Measurements from ENCODE around the gene C4orf17. TPM values are rescaled to one million over a fixed set of nuclear protein-coding genes. Genes with fewer than 3 reads are reported as not detected.
"Not testable (repeated sequence)": the region's sequence is repeated elsewhere in the genome, so short reads cannot be mapped to it uniquely, and the experiment has no call there.

C4orf17 gene
- total RNA-seq (2014; rRNA removed; shearing (Covaris generic)), result not detected in 2 replicates

GRCh38 chr4:99510721-99511120, at the start of gene C4orf17:
C4orf17 (plus strand) TSS chr4:99511021; CDS start chr4:99513082, 2,061 bp downstream.
- DNase-seq (ENCODE audit: low read depth), result no peak

DNA sequence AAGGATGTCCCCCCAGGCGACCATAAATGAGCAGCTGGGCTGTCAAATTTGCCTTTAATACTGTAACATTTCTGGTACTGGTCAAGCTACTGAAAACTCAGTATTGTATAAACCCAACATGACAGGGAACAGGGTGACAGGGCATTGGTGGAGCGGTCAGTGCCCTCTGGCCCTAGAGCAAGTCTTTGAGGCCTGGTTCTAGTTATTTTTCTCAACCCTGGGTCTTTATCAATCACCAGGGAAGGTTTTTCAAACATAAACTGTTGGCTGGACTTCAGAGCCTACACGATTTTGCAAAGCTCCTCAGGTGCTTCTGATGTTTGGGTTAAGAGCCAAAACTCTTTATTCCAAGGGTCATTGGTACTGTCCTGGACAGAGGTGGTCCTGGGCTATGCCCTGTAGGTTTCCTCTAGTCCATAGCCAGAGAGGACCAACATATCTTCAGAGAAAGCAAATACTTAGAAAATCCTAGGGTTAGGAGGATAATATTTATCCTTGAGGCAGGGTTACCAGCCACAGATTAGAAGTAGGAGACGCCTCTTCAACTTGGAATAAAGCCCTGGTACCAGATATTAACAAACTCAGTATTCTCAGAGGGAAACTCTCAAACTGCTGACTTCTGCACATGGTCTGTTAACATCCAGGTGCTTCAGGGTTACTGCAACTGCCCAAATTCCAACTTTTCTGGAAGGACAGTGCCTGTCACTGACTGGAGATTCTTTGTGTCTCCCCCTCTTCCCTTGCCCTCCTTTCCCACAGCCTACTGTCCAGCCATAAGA, 49.0 kb upstream of the C4orf17 start:
- no peak for DNase-seq (ENCODE audit: low read depth)

DNA sequence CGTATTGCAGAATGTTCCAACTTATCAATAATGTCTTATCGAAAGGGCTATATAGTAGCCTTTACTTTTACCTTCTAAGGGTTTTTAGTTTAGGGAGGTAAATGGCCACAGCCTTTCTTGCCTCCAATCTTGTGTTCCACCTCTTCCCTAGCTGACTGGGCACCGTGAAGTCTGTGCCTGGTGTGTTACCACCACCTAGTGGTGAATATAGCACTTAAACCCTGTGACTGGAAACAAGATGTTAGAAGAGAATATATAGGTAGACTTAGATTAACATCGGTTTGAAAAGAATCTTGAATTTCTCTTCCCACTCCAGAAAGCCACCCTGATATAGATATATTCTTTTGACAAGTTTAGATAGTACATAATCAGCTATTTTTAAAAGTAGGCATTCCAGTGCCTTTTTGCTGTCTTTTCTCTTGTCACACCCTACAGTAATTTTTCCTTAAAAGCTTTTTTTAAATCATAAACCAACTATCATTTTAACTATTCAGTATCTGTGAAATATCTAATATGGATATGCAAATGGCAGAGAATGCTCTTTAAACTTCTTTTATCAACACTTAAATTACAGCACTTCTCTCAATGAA, 47.9 kb upstream of the C4orf17 start:
- peak; percentile 9 for DNase-seq (ENCODE audit: low read depth)

GRCh38 chr4:99463566-99463965, 47.3 kb upstream of the C4orf17 start:
- no peak for DNase-seq (ENCODE audit: low read depth)

- DNase-seq (ENCODE audit: low read depth), result no peak
Measured at GRCh38 chr4:99467887-99468286, 42.9 kb upstream of the C4orf17 start.

DNA sequence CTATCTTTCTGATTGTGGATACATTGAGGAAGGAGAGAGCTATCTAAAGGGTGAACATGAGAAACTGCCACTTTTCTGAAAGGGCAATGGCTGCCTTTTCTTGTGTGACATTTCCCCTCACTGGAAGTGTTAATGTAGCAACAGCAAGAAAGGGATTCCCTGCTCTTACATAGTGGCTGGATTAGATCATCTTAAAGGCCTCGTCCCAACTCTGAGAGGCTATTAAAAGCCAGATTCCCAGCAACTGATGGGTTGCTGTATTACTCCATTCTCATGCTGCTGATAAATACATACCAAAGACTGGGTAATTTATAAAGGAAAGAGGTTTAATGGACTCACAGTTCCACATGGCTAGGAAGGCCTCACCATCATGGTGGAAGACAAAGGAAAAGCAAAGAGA, 41.9 kb upstream of the C4orf17 start:
- no peak for DNase-seq (ENCODE audit: low read depth)

- no peak for DNase-seq (ENCODE audit: low read depth)
Measured at GRCh38 chr4:99471349-99471748, 39.5 kb upstream of the C4orf17 start.

GRCh38 chr4:99471896-99472295, 38.9 kb upstream of the C4orf17 start:
- no peak for DNase-seq (ENCODE audit: low read depth)

DNA sequence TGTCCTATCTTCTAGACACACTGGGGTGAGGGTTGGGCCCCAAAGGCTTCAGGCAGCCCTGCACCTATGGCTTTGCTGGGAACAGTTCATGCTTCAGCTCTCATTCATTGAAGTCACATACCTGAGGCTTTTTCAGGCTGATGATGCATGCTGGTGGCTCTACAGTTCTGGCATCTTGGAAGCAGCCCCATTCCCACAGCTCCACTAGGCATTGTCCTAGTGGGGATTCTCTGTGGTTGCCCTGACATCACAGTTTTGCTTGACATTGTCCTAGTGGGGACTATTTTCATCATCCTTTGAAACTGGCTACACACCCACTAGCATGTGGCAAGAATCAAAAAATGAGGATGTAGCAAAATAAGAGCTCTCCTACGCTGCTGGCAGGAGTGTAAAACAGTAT, 37.7 kb upstream of the C4orf17 start:
- no peak for DNase-seq (ENCODE audit: low read depth)

DNA sequence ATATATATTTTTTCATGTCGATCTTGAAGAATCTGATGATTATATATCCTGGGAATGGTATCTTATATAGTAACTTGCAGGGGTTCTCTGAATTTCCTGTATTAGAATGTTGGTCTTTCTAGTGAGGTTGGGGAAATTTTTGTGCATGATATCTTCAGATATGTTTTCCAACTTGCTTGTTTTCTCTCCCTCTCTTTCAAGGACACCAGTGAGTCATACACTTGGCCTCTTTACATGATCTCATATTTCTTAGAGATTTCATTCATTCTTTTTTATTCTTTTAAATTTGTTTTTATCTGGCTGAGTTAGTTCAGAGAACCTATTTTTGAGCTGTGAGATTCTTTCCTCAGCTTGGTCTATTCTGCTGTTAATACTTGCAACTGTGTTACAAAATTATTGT, 27.2 kb upstream of the C4orf17 start:
- DNase-seq (ENCODE audit: low read depth), result no peak

- DNase-seq (ENCODE audit: low read depth), result no peak
Measured at GRCh38 chr4:99485212-99485611, 25.6 kb upstream of the C4orf17 start.

DNA sequence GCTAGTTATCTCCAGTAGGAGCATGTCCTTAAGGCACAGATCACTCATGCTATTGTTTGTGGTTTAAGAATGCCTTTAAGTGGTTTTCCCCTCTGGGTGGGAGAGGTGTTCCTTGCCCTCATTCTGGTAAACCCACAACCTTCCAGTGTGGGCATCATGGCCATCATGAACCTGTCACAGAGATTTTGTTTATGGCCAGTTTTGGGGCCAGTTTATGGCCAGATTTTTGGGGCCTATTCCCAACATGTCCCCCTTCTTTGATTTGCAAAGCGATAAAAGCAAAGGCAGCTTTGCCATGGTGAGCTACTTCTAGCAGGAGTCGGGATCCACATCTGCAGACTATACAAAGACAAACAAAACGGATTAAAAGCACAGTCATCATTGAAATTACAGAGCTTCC, 24.2 kb upstream of the C4orf17 start:
- not testable (repeated sequence) for DNase-seq (ENCODE audit: low read depth)

DNA sequence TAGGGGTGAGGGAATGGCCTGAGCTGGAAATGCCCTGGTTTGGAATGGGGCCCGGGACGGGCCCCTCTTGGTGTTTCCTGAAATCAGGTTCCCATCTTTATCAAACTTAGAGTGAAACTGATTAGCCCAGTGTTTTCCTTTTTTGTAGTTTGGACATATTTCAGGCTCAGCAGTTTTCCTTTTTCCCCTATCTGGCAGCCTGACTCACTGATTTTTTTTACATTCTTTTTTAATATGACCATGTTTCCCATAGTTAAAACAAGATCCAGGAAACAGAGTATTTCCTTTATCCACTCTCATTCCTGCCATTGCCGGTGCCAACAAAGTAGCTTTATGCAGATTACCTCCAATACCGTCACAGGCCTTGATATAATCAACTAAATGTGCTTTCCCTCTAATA, 20.5 kb upstream of the C4orf17 start:
- no peak for DNase-seq (ENCODE audit: low read depth)

GRCh38 chr4:99504804-99505502, 5.9 kb upstream of the C4orf17 start:
- no peak for DNase-seq (ENCODE audit: low read depth)

DNA sequence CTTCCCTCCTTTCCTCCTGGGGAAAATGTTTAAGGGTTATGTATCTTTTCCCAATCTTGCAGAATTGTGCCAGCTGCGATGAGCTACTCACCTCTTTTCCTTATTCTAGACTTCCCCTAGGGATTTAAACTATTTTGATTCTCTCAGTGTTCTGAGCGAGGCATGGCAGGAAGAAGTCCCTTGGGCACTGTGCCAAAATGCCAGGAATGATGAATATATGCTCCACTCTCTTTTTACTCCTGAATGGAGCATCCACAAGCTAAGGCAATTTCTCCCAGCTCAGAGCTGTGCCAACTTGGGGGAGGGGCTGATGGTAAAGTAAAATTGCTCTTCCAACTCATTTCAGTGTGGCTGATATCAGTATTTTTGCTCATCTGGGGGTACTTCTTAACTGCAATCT, 4.0 kb upstream of the C4orf17 start:
- DNase-seq (ENCODE audit: low read depth), result no peak

DNA sequence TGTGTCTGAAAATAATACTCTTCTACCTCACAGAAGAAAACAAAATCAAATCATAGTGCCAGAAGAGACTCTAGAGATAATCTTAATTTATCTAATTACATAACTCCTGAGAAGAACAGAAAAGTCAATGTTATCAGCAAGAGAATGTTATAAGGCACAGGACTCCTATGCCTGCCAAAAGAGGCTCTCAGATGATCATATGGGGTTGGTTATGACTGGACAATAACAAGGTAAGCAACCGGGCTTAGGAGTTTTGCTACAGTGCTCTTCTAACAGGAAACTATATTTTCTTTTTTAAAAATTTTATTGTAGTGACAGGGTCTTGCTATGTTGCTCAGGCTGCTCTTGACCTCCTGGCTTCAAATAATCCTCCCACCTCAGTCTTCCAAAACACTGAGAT, 3.5 kb upstream of the C4orf17 start:
- DNase-seq (ENCODE audit: low read depth), result no peak

- DNase-seq (ENCODE audit: low read depth), result no peak
Measured at GRCh38 chr4:99507762-99508161, 3.1 kb upstream of the C4orf17 start.

DNA sequence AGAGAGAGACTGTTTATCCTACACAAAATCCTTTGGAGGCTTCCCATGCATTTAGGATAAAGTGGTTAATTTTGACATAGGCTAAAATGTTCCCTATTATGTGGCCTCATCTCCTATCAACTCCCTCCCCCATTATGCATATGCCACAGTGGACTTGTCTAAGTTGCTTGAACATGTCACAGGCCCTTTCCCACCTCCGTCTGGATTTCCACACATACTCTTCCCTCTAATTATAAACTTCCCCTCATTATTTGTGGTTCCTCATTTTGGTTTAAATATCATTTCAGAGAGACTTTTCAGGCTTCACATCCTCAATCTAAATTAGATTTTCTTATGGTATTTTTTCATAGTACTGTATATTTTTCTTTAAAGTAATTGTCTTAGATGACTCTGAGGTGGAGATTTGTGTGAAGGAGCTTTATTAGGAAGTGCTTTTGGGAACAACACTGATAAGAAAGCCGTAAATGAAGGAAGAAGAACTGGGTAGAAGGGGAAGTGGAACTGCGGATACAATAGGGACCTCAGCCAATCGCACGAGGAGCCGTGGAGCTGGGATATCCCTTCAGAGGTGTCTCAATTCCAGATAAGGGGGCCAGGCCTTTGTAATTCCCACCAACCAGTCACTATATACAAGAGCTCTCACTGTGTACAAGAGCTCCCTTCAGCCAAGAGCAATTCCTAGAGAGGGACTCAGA, 7.9 kb downstream of the C4orf17 start:
- DNase-seq (ENCODE audit: low read depth), result no peak

- DNase-seq (ENCODE audit: low read depth), result no peak
Measured at GRCh38 chr4:99529228-99529627, 18.4 kb downstream of the C4orf17 start.

- no peak for DNase-seq (ENCODE audit: low read depth)
Measured at GRCh38 chr4:99529956-99530355, 19.1 kb downstream of the C4orf17 start.

DNA sequence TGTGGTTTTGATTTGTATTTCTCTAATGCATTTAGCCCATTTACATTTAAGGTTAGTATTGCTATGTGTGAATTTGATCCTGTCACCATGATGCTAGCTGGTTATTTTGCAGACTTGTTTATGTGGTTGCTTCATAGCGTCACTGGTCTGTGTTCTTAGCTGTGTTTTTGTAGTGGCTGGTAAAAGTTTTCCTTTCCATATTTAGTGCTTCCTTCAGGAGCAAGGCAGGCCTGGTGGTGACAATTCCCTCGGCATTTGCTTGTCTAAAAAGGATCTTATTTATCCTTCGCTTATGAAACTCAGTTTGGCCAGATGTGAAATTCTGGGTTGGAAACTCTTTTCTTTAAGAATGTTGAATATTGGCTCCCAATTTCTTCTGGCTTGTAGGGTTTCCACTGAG, 23.9 kb downstream of the C4orf17 start:
- not testable (repeated sequence) for DNase-seq (ENCODE audit: low read depth)

- no peak for DNase-seq (ENCODE audit: low read depth)
Measured at GRCh38 chr4:99536271-99536670, 25.4 kb downstream of the C4orf17 start.
